Measurements from ENCODE around the gene A2M. TPM values are rescaled to one million over a fixed set of nuclear protein-coding genes. Genes with fewer than 3 reads are reported as not detected.
A peak's percentile ranks its signal among the peaks of the same experiment; 100 is the strongest.

A2M gene
- total and polyA plus RNA-seq, 9 donors: 50.5 to 926 (median 222) TPM

DNA sequence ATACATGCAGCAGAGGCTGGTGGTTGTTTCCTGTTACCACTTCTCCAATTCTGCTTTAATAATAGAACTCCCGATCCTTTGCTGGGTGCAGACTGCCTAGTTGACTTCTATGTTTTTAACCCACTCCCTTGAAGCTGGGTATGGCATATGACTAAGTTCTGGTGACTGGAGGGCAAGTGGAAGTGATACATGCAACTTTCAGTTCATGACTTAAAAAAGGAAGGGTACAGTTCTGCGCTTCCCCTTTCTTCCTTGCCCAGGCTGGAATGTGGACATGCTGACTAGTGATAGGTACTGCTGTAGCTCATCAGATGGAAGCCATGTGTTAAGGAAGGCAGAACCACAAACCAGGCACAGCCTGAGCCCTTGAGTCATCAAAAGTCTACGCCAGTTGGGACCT is 2.4 kb upstream of the A2M start:
- intact Hi-C loops (cut with DNase I): no loop called here
- TF ChIP-seq, protein P1, sequence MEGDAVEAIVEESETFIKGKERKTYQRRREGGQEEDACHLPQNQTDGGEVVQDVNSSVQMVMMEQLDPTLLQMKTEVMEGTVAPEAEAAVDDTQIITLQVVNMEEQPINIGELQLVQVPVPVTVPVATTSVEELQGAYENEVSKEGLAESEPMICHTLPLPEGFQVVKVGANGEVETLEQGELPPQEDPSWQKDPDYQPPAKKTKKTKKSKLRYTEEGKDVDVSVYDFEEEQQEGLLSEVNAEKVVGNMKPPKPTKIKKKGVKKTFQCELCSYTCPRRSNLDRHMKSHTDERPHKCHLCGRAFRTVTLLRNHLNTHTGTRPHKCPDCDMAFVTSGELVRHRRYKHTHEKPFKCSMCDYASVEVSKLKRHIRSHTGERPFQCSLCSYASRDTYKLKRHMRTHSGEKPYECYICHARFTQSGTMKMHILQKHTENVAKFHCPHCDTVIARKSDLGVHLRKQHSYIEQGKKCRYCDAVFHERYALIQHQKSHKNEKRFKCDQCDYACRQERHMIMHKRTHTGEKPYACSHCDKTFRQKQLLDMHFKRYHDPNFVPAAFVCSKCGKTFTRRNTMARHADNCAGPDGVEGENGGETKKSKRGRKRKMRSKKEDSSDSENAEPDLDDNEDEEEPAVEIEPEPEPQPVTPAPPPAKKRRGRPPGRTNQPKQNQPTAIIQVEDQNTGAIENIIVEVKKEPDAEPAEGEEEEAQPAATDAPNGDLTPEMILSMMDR (IDR thresholded peaks at IDR 0.05): no peak
- H3K4me3 ChIP-seq: no peak overlapping the region
- no peak overlapping the region for H3K27ac ChIP-seq
- H3K27me3 ChIP-seq: no peaks in the 10 kb centered on the region
- DNase-seq: no peak
- H3K9me3 ChIP-seq: no peaks in the 10 kb centered on the region
- H3K4me1 ChIP-seq (ENCODE audit: insufficient read depth): no peaks in the 10 kb centered on the region
- WGBS, 3 donors: 71 to 85% (median 77%) methylated on average over 3 of the region's 3 CpGs
- no peaks in the 10 kb centered on the region for H3K36me3 ChIP-seq

DNA sequence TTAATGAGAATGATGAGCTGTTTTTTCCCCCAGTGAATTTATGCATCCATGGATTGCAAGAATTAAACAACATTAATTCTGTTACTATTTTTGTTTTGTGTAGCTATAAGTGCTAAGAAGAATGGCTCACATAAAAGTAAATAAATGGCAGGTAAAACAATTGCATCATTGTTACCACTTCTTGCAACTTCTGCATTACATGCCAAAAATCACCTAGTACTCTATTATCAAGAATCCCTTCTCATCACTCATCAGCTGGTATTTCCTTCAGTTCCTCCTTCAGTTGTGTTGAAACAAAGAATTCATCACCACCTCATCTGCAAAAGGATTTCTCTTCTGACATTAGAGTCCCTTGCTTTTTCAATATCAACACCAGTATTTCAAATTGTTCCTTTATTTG is 773 bp downstream of the A2M start:
- H3K4me1 ChIP-seq (ENCODE audit: insufficient read depth): no peaks in the 10 kb centered on the region
- no peak for DNase-seq
- no peaks in the 10 kb centered on the region for H3K27me3 ChIP-seq
- intact Hi-C loops (cut with DNase I): no loop called here
- no peaks in the 10 kb centered on the region for H3K9me3 ChIP-seq
- peak overlapping the region; percentile 34 for H3K4me3 ChIP-seq
- TF ChIP-seq EP300 (IDR thresholded peaks at IDR 0.05) (no peak), POLR2A (IDR thresholded peaks at IDR 0.05) (no peak)
- TF ChIP-seq, protein P1 (IDR thresholded peaks at IDR 0.05): no peak
- H3K27ac ChIP-seq: no peak overlapping the region
- H3K36me3 ChIP-seq: no peaks in the 10 kb centered on the region

DNA sequence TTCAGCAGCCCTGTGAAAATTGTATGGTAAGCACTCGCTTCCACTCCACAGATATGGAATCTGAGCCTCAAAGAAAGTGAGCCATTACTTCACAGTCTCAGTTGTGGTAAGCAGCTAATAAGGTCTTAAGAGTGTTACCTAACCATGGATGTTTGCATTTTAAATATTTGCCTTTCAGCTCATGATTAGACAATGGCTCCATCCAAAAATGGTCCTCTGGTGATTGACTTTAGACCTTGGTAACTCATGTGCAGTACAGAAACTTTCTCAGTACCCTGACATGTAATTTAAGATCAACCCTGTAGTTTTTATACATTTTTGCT is 1.8 kb downstream of the A2M start:
- TF ChIP-seq POLR2A (IDR thresholded peaks at IDR 0.05) (no peak), EP300 (IDR thresholded peaks at IDR 0.05) (no peak)
- TF ChIP-seq, protein P1 (IDR thresholded peaks at IDR 0.05): no peak
- no peaks in the 10 kb centered on the region for H3K9me3 ChIP-seq
- peak overlapping the region; percentile 4 for H3K4me3 ChIP-seq
- intact Hi-C loops (cut with DNase I): no loop called here
- H3K4me1 ChIP-seq (ENCODE audit: insufficient read depth): no peaks in the 10 kb centered on the region
- no peak for DNase-seq
- no peak overlapping the region for H3K27ac ChIP-seq
- no peaks in the 10 kb centered on the region for H3K36me3 ChIP-seq
- WGBS, 3 donors: 84 to 93% (median 88%) methylated on average over 1 of the region's 1 CpG
- H3K27me3 ChIP-seq: no peaks in the 10 kb centered on the region

DNA sequence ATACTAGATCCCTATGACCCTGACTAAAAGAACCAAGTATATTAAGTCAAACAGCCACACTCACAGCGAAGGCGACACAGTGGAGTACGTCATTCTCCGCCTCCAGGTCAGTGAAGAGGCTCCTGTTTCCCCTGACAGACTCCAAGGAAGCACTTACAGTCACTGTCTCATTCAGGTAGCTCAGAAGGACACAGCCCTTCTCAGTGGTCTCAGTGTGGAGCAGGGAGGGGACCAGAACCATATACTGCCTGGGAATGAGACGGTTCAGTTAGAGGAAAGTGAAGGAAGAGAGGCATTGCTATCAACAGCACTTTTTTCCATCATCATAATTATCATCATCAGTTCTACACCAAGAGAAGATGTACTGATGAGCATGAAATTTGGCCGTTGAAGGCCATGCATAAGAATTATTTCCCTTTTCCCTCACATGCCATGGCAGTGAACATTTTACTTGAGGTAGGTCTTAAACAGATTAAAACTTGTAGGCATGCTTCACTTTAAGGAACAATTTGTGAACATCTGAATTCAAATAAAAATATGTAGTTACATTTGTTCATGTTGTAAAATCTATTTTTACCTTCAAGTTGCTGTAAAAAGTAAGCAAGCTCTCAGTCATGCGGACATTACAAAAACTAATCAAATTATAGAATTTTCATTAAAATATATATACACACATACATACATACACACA is 2.3 kb downstream of the A2M start:
- Histone ChIP-seq H3K27ac (no peak overlapping the region), H3K4me3 (peak overlapping the region; percentile 4), H3K9me3 (no peaks in the 10 kb centered on the region), H3K27me3 (no peaks in the 10 kb centered on the region), H3K4me1 (ENCODE audit: insufficient read depth) (no peaks in the 10 kb centered on the region), H3K36me3 (no peaks in the 10 kb centered on the region)
- intact Hi-C loops (cut with DNase I): no loop called here
- 79 to 86% (median 85%) methylated on average over 7 of the region's 7 CpGs for WGBS, 3 donors
- DNase-seq: no peak
- TF ChIP-seq, protein P1 (IDR thresholded peaks at IDR 0.05): no peak
- no peak for TF ChIP-seq POLR2A (IDR thresholded peaks at IDR 0.05)

Measured in ovary (tissue), 9 donors.